H9 (cell line): Measurements from ENCODE around the gene GRIK3. TPM values are rescaled to one million over a fixed set of nuclear protein-coding genes. Genes with fewer than 3 reads are reported as not detected.
"Not testable (repeated sequence)": the region's sequence is repeated elsewhere in the genome, so short reads cannot be mapped to it uniquely, and the experiment has no call there.

Experiments
- DNase-seq: peaks from one replicate; pipeline ENCODE4 v3.0.0-alpha.2; 2017
- H2AFZ ChIP-seq: one replicate; pipeline ENCODE4 v1.6.1; 2013; ENCODE audit warnings: mild to moderate bottlenecking, low read length, control low read depth, moderate library complexity
- H2AK5ac ChIP-seq: 2 replicates; pipeline ENCODE4 v1.6.1; 2013; ENCODE audit warnings: low read length, control low read depth, mixed read lengths; ENCODE audit not compliant: insufficient read length
- H2BK120ac ChIP-seq: one replicate; pipeline ENCODE4 v1.6.1; 2013; ENCODE audit warnings: low read depth, mild to moderate bottlenecking, low read length, control low read depth, inconsistent platforms; ENCODE audit not compliant: poor library complexity, severe bottlenecking
- H2BK12ac ChIP-seq: 2 replicates; pipeline ENCODE4 v1.6.1; 2013; ENCODE audit warnings: low read length, control low read depth, mixed read lengths, low read depth; ENCODE audit not compliant: insufficient read length
- H2BK15ac ChIP-seq: 2 replicates; pipeline ENCODE4 v1.6.1; 2013; ENCODE audit warnings: low read depth, low read length, control low read depth
- H2BK20ac ChIP-seq: one replicate; pipeline ENCODE4 v1.6.1; 2013; ENCODE audit warnings: low read depth, mild to moderate bottlenecking, low read length, control low read depth, inconsistent platforms; ENCODE audit not compliant: poor library complexity, severe bottlenecking
- H2BK5ac ChIP-seq: 2 replicates; pipeline ENCODE4 v1.6.1; 2013; ENCODE audit warnings: low read length, control low read depth, mixed read lengths; ENCODE audit not compliant: insufficient read length
- H3K14ac ChIP-seq: 2 replicates; pipeline ENCODE4 v1.6.1; 2013; ENCODE audit warnings: low read length, control low read depth; ENCODE audit not compliant: insufficient read depth
- H3K18ac ChIP-seq: 2 replicates; pipeline ENCODE4 v1.6.1; 2013; ENCODE audit warnings: low read depth, mild to moderate bottlenecking, mixed read lengths, low read length, control low read depth; ENCODE audit not compliant: insufficient read length
- H3K23ac ChIP-seq: 2 replicates; pipeline ENCODE4 v1.6.1; 2013; ENCODE audit warnings: low read length, control low read depth, mixed read lengths, low read depth; ENCODE audit not compliant: insufficient read length
- H3K23me2 ChIP-seq: 2 replicates; pipeline ENCODE4 v1.6.1; 2013; ENCODE audit warnings: low read depth, mild to moderate bottlenecking, mixed read lengths, low read length, control low read depth; ENCODE audit not compliant: insufficient read length, poor library complexity, severe bottlenecking
- H3K27ac ChIP-seq: 2 replicates; pipeline ENCODE4 v1.5.1; 2013; ENCODE audit warnings: low read length, control low read depth, mixed read lengths, low read depth; ENCODE audit not compliant: insufficient read length
- H3K27me3 ChIP-seq: 2 replicates; pipeline ENCODE4 v1.6.1; 2013; ENCODE audit warnings: low read length, control low read depth, inconsistent platforms; ENCODE audit not compliant: insufficient read depth
- H3K4ac ChIP-seq: 2 replicates; pipeline ENCODE4 v1.6.1; 2013; ENCODE audit warnings: low read depth, mild to moderate bottlenecking, control low read depth, inconsistent platforms, low read length, moderate library complexity
- H3K4me1 ChIP-seq: 2 replicates; pipeline ENCODE4 v1.6.1; 2013; ENCODE audit warnings: low read length, control low read depth, inconsistent platforms; ENCODE audit not compliant: insufficient read depth
- H3K4me2 ChIP-seq: 2 replicates; pipeline ENCODE4 v1.6.1; 2013; ENCODE audit warnings: low read length, control low read depth, mixed read lengths; ENCODE audit not compliant: insufficient read length, insufficient read depth
- H3K56ac ChIP-seq: 2 replicates; pipeline ENCODE4 v1.6.1; 2013; ENCODE audit warnings: low read depth, mild to moderate bottlenecking, mixed read lengths, low read length, control low read depth; ENCODE audit not compliant: insufficient read length
- H3K79me1 ChIP-seq: 2 replicates; pipeline ENCODE4 v1.6.1; 2013; ENCODE audit warnings: low read depth, mild to moderate bottlenecking, moderate library complexity, low read length, control low read depth, inconsistent platforms; ENCODE audit not compliant: insufficient read depth, poor library complexity, severe bottlenecking
- H3K79me2 ChIP-seq: 2 replicates; pipeline ENCODE4 v1.6.1; 2013; ENCODE audit warnings: low read length, control low read depth, inconsistent platforms; ENCODE audit not compliant: insufficient read depth
- H3K9ac ChIP-seq: 2 replicates; pipeline ENCODE4 v1.6.1; 2013; ENCODE audit warnings: low read length, control low read depth, mixed read lengths; ENCODE audit not compliant: insufficient read length; ENCODE audit errors: extremely low read depth
- H3K9me3 ChIP-seq: one replicate; pipeline ENCODE4 v1.6.1; 2013; ENCODE audit warnings: low read depth, low read length, inconsistent platforms; ENCODE audit not compliant: control insufficient read depth
- H3T11ph ChIP-seq: one replicate; pipeline ENCODE4 v1.6.1; 2013; ENCODE audit warnings: mild to moderate bottlenecking, low read length, control low read depth, inconsistent platforms
- H4K20me1 ChIP-seq: one replicate; pipeline ENCODE4 v1.6.1; 2013; ENCODE audit not compliant: control insufficient read depth, insufficient read length, insufficient read depth
- H4K5ac ChIP-seq: 2 replicates; pipeline ENCODE4 v1.6.1; 2013; ENCODE audit warnings: low read depth, mild to moderate bottlenecking, mixed read lengths, low read length, control low read depth; ENCODE audit not compliant: insufficient read length
- H4K8ac ChIP-seq: replicated peaks from 2 replicates; pipeline ENCODE4 v1.6.1; 2013; ENCODE audit warnings: low read length, control low read depth, mixed read lengths, low read depth; ENCODE audit not compliant: insufficient read length
- H4K91ac ChIP-seq: 2 replicates; pipeline ENCODE4 v1.6.1; 2013; ENCODE audit warnings: low read depth, mild to moderate bottlenecking, moderate library complexity, mixed read lengths, low read length, control low read depth; ENCODE audit not compliant: insufficient read length
- H3K27ac Mint-ChIP-seq, 3 experiments: 2 replicates in 2 of 3; 3 replicates in 1 of 3; pipeline ENCODE4 v1.8.0; 2020 to 2021; ENCODE audit warnings: mixed read lengths in 3 of 3, mild to moderate bottlenecking in 1 of 3, moderate library complexity in 1 of 3
- H3K27me3 Mint-ChIP-seq: 2 replicates; pipeline ENCODE4 v1.8.0; 2021; ENCODE audit warnings: low read depth, mild to moderate bottlenecking, moderate library complexity, mixed read lengths
- H3K36me3 Mint-ChIP-seq, 3 experiments: 2 replicates in 2 of 3; 3 replicates in 1 of 3; pipeline ENCODE4 v1.8.0; 2020 to 2021; ENCODE audit warnings: low read depth in 3 of 3, mixed read lengths in 3 of 3; ENCODE audit not compliant: insufficient read depth in 1 of 3
- H3K4me1 Mint-ChIP-seq, 2 experiments: 2 replicates each; pipeline ENCODE4 v1.8.0; 2020; ENCODE audit warnings: mixed read lengths in 2 of 2
- H3K4me3 Mint-ChIP-seq, 2 experiments: 2 replicates in 1 of 2; 3 replicates in 1 of 2; pipeline ENCODE4 v1.8.0; 2020 to 2021; ENCODE audit warnings: mild to moderate bottlenecking in 2 of 2, mixed read lengths in 2 of 2, moderate library complexity in 1 of 2
- H3K9me3 Mint-ChIP-seq, 2 experiments: 2 replicates in 1 of 2; 3 replicates in 1 of 2; pipeline ENCODE4 v1.8.0; 2020; ENCODE audit warnings: mild to moderate bottlenecking in 2 of 2, mixed read lengths in 2 of 2, moderate library complexity in 1 of 2
- WGBS: extraction: QIAGEN DNeasy Blood & Tissue Kit; methylation state at CpG from one replicate; pipeline ENCODE4 v1.1.7; 2013; ENCODE audit warnings: missing lambda C conversion rate, low lambda C conversion rate, mixed read lengths; ENCODE audit not compliant: insufficient read length; ENCODE audit errors: extremely low coverage; 5-methylcytosine and 5-hydroxymethylcytosine counted together
- total RNA-seq: library from RNA; stranded (reverse); gene quantifications from 2 replicates; pipeline ENCODE4 v1.2.1, GENCODE V29; 2021
- TF ChIP-seq, protein P1 (sequence below): fragments of 200-600 bp; sonication (generic); conservative IDR thresholded peaks from 3 replicates; pipeline ENCODE4 v1.8.0; 2021; ENCODE audit warnings: antibody characterized with exemption, mild to moderate bottlenecking

The GRIK3 gene
- total RNA-seq, 1 experiment from 2014 or later, result 1.7 TPM

DNA sequence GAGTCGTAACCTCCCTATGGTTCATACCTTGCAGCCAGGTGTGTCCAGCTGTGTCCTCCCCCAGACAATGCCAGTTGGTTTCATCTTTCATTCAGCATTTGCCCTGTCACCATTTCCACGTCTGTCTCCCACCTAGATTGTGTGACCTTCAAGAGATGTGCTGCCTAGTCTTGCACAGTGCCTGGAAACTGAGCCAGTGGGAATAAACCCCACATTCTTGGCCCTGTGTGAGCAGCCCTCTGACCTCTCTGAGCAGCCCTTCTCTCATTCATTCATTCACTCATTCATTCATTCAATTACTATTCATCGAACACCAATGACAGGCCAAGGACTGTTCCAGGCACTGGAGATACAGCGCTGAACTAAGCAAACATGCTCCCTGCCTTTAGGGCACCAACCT lies 115.7 kb downstream of the GRIK3 start:
- TF ChIP-seq, protein P1, sequence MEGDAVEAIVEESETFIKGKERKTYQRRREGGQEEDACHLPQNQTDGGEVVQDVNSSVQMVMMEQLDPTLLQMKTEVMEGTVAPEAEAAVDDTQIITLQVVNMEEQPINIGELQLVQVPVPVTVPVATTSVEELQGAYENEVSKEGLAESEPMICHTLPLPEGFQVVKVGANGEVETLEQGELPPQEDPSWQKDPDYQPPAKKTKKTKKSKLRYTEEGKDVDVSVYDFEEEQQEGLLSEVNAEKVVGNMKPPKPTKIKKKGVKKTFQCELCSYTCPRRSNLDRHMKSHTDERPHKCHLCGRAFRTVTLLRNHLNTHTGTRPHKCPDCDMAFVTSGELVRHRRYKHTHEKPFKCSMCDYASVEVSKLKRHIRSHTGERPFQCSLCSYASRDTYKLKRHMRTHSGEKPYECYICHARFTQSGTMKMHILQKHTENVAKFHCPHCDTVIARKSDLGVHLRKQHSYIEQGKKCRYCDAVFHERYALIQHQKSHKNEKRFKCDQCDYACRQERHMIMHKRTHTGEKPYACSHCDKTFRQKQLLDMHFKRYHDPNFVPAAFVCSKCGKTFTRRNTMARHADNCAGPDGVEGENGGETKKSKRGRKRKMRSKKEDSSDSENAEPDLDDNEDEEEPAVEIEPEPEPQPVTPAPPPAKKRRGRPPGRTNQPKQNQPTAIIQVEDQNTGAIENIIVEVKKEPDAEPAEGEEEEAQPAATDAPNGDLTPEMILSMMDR, result no peak
- Mint-ChIP-seq H3K36me3 (peaks cover 7 to 19% (median 10%) of the 10 kb centered on the region in 3 experiments; a peak in 6 of 7 replicates), H3K27ac (no peak overlapping the region), H3K4me3 (no peak overlapping the region), H3K9me3 (peaks cover 26 to 32% of the 10 kb centered on the region in 2 experiments), H3K4me1 (peaks cover 23 to 36% of the 10 kb centered on the region in 2 experiments), H3K27me3 (peaks cover 13% of the 10 kb centered on the region)
- Histone ChIP-seq H3K18ac (no peak overlapping the region), H4K20me1 (no peaks in the 10 kb centered on the region), H2BK15ac (no peak overlapping the region), H3K79me2 (no peaks in the 10 kb centered on the region), H3K14ac (no peak overlapping the region), H3T11ph (no peak overlapping the region), H3K9me3 (no peaks in the 10 kb centered on the region), H3K23me2 (no peaks in the 10 kb centered on the region), H2BK5ac (no peak overlapping the region), H3K27ac (no peak overlapping the region), H2AFZ (no peak overlapping the region), H4K8ac (no peak overlapping the region), H3K4me2 (no peak overlapping the region), H2AK5ac (no peak overlapping the region), H3K23ac (no peak overlapping the region), H3K4me1 (no peaks in the 10 kb centered on the region; the same call in 1 of the 2 replicates), H3K9ac (no peak overlapping the region), H3K4ac (no peak overlapping the region), H2BK120ac (no peak overlapping the region), H3K27me3 (no peaks in the 10 kb centered on the region), H2BK20ac (no peak overlapping the region), H2BK12ac (no peak overlapping the region), H3K56ac (no peak overlapping the region), H3K79me1 (no peaks in the 10 kb centered on the region), H4K5ac (no peak overlapping the region), H4K91ac (no peak overlapping the region)
- no CpG with 5 or more reads among the region's 4 CpGs for WGBS
- peak; percentile 4 for DNase-seq

DNA sequence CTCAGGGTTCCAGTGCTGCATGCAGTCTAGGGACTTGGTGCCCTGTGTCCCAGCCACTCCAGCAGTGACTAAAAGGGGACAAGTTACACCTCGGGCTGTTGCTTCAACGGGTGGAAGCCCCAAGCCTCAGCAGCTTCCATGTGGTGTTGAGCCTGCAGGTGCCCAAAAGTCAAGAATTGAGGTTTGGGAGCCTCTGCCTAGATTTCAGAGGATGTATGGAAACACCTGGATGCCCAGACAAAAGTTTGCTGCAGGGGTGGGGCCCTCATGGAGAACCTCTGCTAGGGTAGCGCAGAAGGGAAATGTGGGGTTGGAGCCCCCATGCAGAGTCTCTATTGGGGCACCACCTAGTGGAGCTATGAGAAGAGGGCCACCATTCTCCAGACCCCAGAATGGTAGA lies 117.8 kb downstream of the GRIK3 start:
- H3K14ac ChIP-seq, H3K4me3 Mint-ChIP-seq, H3K56ac ChIP-seq, H3K27ac ChIP-seq, H3K79me1 ChIP-seq, H3K27ac Mint-ChIP-seq, H2AK5ac ChIP-seq, H3K9ac ChIP-seq, H3K27me3 ChIP-seq, H4K5ac ChIP-seq, H2AFZ ChIP-seq, H3K4me1 ChIP-seq, H3K4me2 ChIP-seq, H4K91ac ChIP-seq, H3K4ac ChIP-seq, H4K20me1 ChIP-seq, H4K8ac ChIP-seq, H2BK20ac ChIP-seq, H2BK120ac ChIP-seq, H2BK5ac ChIP-seq, H3K9me3 ChIP-seq, H3K23me2 ChIP-seq, H3T11ph ChIP-seq, H3K23ac ChIP-seq, H3K18ac ChIP-seq, H2BK15ac ChIP-seq, H3K79me2 ChIP-seq, H2BK12ac ChIP-seq: not testable (repeated sequence)
- Mint-ChIP-seq H3K27me3 (peaks cover 13% of the 10 kb centered on the region), H3K36me3 (peaks cover 7 to 19% (median 10%) of the 10 kb centered on the region in 3 experiments; a peak in 6 of 7 replicates), H3K9me3 (peaks cover 26 to 32% of the 10 kb centered on the region in 2 experiments), H3K4me1 (peaks cover 15 to 30% of the 10 kb centered on the region in 2 experiments)
- WGBS, result no CpG with 5 or more reads among the region's 3 CpGs
- DNase-seq, result peak; percentile 10
